Measurements from ENCODE around the gene FGD1.

FGD1 gene

GRCh38 chrX:54484666-54485065, 11.4 kb downstream of the FGD1 start:
- Histone ChIP-seq H3K79me2 (ENCODE audit: control insufficient read depth, low read length) (no peaks in the 10 kb centered on the region), H3K9me2 (replicated peaks; ENCODE audit: control insufficient read depth, low read length) (no peaks in the 10 kb centered on the region), H3K27me3 (ENCODE audit: control insufficient read depth, low read length) (no peaks in the 10 kb centered on the region)

DNA sequence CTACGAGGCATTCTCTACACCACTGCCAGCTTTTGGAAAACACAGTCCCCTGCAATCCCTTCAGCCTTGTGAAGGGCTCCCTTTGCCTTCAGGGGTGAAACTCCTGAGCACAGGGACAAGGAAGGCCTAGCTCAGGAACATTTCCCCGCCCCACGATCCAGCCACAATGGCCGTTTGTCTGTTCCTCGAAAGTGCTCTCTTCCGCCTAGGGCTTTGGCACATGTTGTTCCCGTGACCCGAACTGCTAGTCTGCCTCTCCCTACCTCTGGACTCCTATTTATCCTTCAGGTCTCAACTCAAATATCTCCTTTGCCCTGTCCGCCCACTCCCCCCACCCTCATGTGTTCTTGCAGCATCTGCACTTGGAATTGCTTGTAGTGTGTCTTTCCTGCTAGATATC, 12.1 kb downstream of the FGD1 start:
- H3K9me2 ChIP-seq (replicated peaks; ENCODE audit: control insufficient read depth, low read length) = no peaks in the 10 kb centered on the region
- H3K27ac ChIP-seq (ENCODE audit: low read depth, low read length) = no peak overlapping the region
- no peaks in the 10 kb centered on the region for H3F3A ChIP-seq (ENCODE audit: control insufficient read depth, insufficient read depth)
- H3K27me3 ChIP-seq (ENCODE audit: control insufficient read depth, low read length) = no peaks in the 10 kb centered on the region
- H3K4me1 ChIP-seq (ENCODE audit: control insufficient read depth, low read length) = peaks cover 13% of the 10 kb centered on the region
- no peak for TF ChIP-seq EZH2phosphoT487 (IDR thresholded peaks at IDR 0.05; ENCODE audit: borderline replicate concordance, low read length)
- TF ChIP-seq, protein P1, sequence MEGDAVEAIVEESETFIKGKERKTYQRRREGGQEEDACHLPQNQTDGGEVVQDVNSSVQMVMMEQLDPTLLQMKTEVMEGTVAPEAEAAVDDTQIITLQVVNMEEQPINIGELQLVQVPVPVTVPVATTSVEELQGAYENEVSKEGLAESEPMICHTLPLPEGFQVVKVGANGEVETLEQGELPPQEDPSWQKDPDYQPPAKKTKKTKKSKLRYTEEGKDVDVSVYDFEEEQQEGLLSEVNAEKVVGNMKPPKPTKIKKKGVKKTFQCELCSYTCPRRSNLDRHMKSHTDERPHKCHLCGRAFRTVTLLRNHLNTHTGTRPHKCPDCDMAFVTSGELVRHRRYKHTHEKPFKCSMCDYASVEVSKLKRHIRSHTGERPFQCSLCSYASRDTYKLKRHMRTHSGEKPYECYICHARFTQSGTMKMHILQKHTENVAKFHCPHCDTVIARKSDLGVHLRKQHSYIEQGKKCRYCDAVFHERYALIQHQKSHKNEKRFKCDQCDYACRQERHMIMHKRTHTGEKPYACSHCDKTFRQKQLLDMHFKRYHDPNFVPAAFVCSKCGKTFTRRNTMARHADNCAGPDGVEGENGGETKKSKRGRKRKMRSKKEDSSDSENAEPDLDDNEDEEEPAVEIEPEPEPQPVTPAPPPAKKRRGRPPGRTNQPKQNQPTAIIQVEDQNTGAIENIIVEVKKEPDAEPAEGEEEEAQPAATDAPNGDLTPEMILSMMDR (IDR thresholded peaks at IDR 0.05; ENCODE audit: low read depth, low read length, poor library complexity, severe bottlenecking) = no peak
- no peaks in the 10 kb centered on the region for H3K9me3 ChIP-seq (ENCODE audit: control insufficient read depth, insufficient read depth, low read length)
- no peaks in the 10 kb centered on the region for H4K20me1 ChIP-seq (ENCODE audit: control insufficient read depth, insufficient read depth, low read depth, low read length)
- H3K36me3 ChIP-seq (ENCODE audit: control insufficient read depth, low read length) = no peaks in the 10 kb centered on the region
- no peak overlapping the region for H3K4me3 ChIP-seq (ENCODE audit: low read length)
- H3K4me2 ChIP-seq (ENCODE audit: low read length) = no peak overlapping the region
- H3K79me2 ChIP-seq (ENCODE audit: control insufficient read depth, low read length) = no peaks in the 10 kb centered on the region

More at GRCh38 chrX:54484666-54485065, 11.4 kb downstream of the FGD1 start:
- H3K27ac ChIP-seq (ENCODE audit: low read depth, low read length) = no peak overlapping the region
- no peak for TF ChIP-seq EZH2phosphoT487 (IDR thresholded peaks at IDR 0.05; ENCODE audit: borderline replicate concordance, low read length)
- TF ChIP-seq, protein P1 (IDR thresholded peaks at IDR 0.05; ENCODE audit: low read depth, low read length, poor library complexity, severe bottlenecking) = no peak
- no peaks in the 10 kb centered on the region for H3K36me3 ChIP-seq (ENCODE audit: control insufficient read depth, low read length)
- no peaks in the 10 kb centered on the region for H3K9me3 ChIP-seq (ENCODE audit: control insufficient read depth, insufficient read depth, low read length)
- no peaks in the 10 kb centered on the region for H3F3A ChIP-seq (ENCODE audit: control insufficient read depth, insufficient read depth)
- no peak overlapping the region for H3K4me3 ChIP-seq (ENCODE audit: low read length)
- H3K4me1 ChIP-seq (ENCODE audit: control insufficient read depth, low read length) = peaks cover 7% of the 10 kb centered on the region
- H3K4me2 ChIP-seq (ENCODE audit: low read length) = no peak overlapping the region
- H4K20me1 ChIP-seq (ENCODE audit: control insufficient read depth, insufficient read depth, low read depth, low read length) = no peaks in the 10 kb centered on the region

- Histone ChIP-seq H3K9me3 (ENCODE audit: control insufficient read depth, insufficient read depth, low read length) (no peaks in the 10 kb centered on the region), H3K27ac (ENCODE audit: low read depth, low read length) (no peak overlapping the region), H3K79me2 (ENCODE audit: control insufficient read depth, low read length) (no peaks in the 10 kb centered on the region), H4K20me1 (ENCODE audit: control insufficient read depth, insufficient read depth, low read depth, low read length) (no peaks in the 10 kb centered on the region), H3F3A (ENCODE audit: control insufficient read depth, insufficient read depth) (no peaks in the 10 kb centered on the region), H3K36me3 (ENCODE audit: control insufficient read depth, low read length) (no peaks in the 10 kb centered on the region), H3K27me3 (ENCODE audit: control insufficient read depth, low read length) (no peaks in the 10 kb centered on the region), H3K4me1 (ENCODE audit: control insufficient read depth, low read length) (peaks cover 13% of the 10 kb centered on the region), H3K4me2 (ENCODE audit: low read length) (no peak overlapping the region), H3K4me3 (ENCODE audit: low read length) (no peak overlapping the region), H3K9me2 (replicated peaks; ENCODE audit: control insufficient read depth, low read length) (no peaks in the 10 kb centered on the region)
- no peak for TF ChIP-seq EZH2phosphoT487 (IDR thresholded peaks at IDR 0.05; ENCODE audit: borderline replicate concordance, low read length)
- TF ChIP-seq, protein P1 (IDR thresholded peaks at IDR 0.05; ENCODE audit: low read depth, low read length, poor library complexity, severe bottlenecking) = no peak
Measured at GRCh38 chrX:54482839-54483593, 13.0 kb downstream of the FGD1 start.
